Rectal smooth muscle tissue (tissue), 1 donor: ENCODE data around the gene ACTRT3.
"Not testable (repeated sequence)": the region's sequence is repeated elsewhere in the genome, so short reads cannot be mapped to it uniquely, and the experiment has no call there.

Experiments
- H3K27ac ChIP-seq: one replicate; pipeline ENCODE4 v1.7.0; 2013; ENCODE audit warnings: low read depth, low read length, inconsistent platforms
- H3K27me3 ChIP-seq: one replicate; pipeline ENCODE4 v1.7.0; 2013; ENCODE audit warnings: low read length; ENCODE audit not compliant: control insufficient read depth, insufficient read depth
- H3K36me3 ChIP-seq: one replicate; pipeline ENCODE4 v1.7.0; 2013; ENCODE audit warnings: low read length; ENCODE audit not compliant: control insufficient read depth, insufficient read depth
- H3K4me1 ChIP-seq: one replicate; pipeline ENCODE4 v1.7.0; 2013; ENCODE audit warnings: low read length; ENCODE audit not compliant: control insufficient read depth, insufficient read depth
- H3K4me3 ChIP-seq: one replicate; pipeline ENCODE4 v1.7.0; 2013; ENCODE audit warnings: low read length
- H3K9ac ChIP-seq: one replicate; pipeline ENCODE4 v1.7.0; 2013; ENCODE audit warnings: low read length

The ACTRT3 gene

DNA sequence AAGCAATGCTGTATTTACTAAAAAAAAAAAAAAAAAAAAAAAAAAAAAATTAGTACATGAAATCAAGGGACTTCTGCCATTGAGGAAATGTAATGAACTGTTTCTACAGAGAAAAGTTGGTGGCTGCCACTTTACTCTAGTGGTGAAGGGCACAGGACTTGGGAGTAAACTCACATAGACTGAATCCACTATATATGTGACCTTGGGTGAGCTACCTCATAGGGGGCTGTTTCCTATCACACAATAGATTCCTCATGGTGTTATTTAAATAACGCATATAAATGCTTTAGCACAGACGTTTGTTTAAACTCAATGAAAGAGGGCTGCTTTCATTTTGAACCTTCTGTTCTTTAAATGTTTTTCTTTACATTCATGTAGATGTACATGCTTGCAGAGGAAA is 30.3 kb downstream of the ACTRT3 start:
- Histone ChIP-seq H3K9ac (no peak overlapping the region), H3K27me3 (no peaks in the 10 kb centered on the region), H3K4me3 (no peak overlapping the region), H3K27ac (no peak overlapping the region), H3K36me3 (no peaks in the 10 kb centered on the region), H3K4me1 (no peaks in the 10 kb centered on the region)

- H3K36me3 ChIP-seq, H3K4me3 ChIP-seq, H3K27me3 ChIP-seq, H3K9ac ChIP-seq, H3K4me1 ChIP-seq, H3K27ac ChIP-seq: not testable (repeated sequence)
Observed at GRCh38 chr3:169731857-169732256, 37.5 kb downstream of the ACTRT3 start.

DNA sequence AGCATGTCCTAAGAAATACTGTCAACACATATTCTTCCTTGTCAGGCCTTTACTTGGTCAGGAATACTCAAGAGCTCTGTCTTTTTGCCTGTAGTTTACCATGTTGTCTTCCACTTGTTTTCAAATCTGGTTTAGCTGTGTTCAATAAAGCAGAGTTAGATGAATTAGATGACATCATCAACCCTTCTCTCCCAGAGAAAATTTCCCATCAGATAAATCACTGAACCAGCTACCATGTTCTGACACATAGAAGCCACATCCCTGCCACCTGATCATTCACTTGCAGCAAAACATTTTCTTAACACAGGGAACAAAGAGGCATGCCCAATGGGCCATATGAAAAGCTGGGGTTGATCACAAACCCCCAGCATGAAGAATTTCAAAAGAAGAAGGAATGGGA is 46.6 kb downstream of the ACTRT3 start:
- H3K9ac ChIP-seq, result no peak overlapping the region
- no peaks in the 10 kb centered on the region for H3K4me1 ChIP-seq
- no peak overlapping the region for H3K4me3 ChIP-seq
- no peak overlapping the region for H3K27ac ChIP-seq
- no peaks in the 10 kb centered on the region for H3K27me3 ChIP-seq
- no peaks in the 10 kb centered on the region for H3K36me3 ChIP-seq

DNA sequence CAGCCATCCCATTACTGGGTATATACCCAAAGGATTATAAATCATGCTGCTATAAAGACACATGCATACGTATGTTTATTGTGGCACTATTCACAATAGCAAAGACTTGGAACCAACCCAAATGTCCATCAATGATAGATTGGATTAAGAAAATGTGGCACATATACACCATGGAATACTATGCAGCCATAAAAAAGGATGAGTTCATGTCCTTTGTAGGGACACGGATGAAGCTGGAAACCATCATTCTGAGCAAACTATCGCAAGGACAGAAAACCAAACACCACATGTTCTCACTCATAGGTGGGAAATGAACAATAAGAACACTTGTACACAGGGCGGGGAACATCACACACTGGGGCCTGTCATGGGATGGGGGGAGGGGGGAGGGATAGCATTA is 50.9 kb downstream of the ACTRT3 start:
- H3K27me3 ChIP-seq, H3K9ac ChIP-seq, H3K4me3 ChIP-seq, H3K36me3 ChIP-seq, H3K27ac ChIP-seq, H3K4me1 ChIP-seq: not testable (repeated sequence)
